ENCODE data around the gene PTPN14.

GRCh38 chr1:214510914-214511638 lies 40.3 kb downstream of the PTPN14 start:
- no peak for TF ChIP-seq POLR2A (IDR thresholded peaks at IDR 0.05)
- TF ChIP-seq, protein P1, sequence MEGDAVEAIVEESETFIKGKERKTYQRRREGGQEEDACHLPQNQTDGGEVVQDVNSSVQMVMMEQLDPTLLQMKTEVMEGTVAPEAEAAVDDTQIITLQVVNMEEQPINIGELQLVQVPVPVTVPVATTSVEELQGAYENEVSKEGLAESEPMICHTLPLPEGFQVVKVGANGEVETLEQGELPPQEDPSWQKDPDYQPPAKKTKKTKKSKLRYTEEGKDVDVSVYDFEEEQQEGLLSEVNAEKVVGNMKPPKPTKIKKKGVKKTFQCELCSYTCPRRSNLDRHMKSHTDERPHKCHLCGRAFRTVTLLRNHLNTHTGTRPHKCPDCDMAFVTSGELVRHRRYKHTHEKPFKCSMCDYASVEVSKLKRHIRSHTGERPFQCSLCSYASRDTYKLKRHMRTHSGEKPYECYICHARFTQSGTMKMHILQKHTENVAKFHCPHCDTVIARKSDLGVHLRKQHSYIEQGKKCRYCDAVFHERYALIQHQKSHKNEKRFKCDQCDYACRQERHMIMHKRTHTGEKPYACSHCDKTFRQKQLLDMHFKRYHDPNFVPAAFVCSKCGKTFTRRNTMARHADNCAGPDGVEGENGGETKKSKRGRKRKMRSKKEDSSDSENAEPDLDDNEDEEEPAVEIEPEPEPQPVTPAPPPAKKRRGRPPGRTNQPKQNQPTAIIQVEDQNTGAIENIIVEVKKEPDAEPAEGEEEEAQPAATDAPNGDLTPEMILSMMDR (IDR thresholded peaks at IDR 0.05) = no peak

Measured in lower leg skin (tissue), 3 donors.